HG03039 (cell line): ENCODE data around the gene SERINC1.
A peak's percentile ranks its signal among the peaks of the same experiment; 100 is the strongest.

Experiments
- ATAC-seq: cut with Tn5 transposase; IDR thresholded peaks from one replicate; pipeline ENCODE4 v1.9.1; 2021; ENCODE audit warnings: mild to moderate bottlenecking, moderate library complexity; ENCODE audit not compliant: unreplicated experiment

The SERINC1 gene

DNA sequence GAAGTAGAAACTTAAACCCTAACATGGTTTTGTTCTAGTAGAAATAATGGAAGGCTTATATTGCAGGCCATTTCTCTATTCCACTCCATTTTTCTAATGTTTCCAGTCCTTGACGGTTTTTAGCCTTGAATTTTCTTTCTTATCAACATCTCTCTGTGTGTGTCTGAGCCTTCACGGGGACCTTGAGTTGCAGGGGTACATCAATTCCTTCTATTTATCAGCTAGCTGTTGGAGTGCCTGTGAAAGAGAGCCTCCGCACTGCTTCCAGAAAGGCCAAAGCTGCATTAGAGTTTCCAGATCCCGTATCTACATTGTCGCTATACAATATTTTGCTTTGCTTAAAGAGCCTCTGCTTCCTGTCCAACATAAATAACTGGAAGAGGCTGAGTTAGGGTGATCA lies 77.6 kb downstream of the SERINC1 start:
- no peak for ATAC-seq

DNA sequence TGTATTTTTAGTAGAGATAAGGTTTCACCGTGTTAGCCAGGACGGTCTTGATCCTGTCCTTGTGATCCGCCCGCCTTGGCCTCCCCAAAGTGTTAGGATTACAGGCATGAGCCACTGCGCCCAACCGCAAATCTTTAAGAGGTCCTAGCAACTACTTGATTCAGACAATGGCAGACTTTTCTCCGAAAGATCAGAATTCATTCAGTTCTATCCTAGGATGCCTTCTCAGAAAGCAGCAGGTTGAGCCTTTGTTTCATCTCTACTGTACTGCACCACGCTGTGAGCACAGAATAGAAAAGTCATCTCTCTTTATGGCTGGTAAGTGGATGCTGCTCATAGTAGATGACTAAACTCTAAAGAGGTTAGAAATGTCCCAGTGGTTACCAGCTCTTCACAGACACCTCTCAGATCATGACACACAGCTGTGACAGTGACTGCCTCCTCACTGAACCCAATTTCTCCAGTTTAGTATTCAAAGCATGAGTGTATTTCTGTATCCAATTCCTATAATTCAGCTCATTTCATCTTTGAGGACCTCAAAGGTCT lies 78.2 kb downstream of the SERINC1 start:
- ATAC-seq: peak; percentile 87
